HT1080 (cell line): Measurements from ENCODE around the gene ACSL1. TPM values are rescaled to one million over a fixed set of nuclear protein-coding genes. Genes with fewer than 3 reads are reported as not detected.
"Not testable (repeated sequence)": the region's sequence is repeated elsewhere in the genome, so short reads cannot be mapped to it uniquely, and the experiment has no call there.

ENCODE experiments used
- DNase-seq: peaks from one replicate; pipeline ENCODE4 v3.0.0-alpha.2; 2015; ENCODE audit warnings: low read depth
- total RNA-seq: library from RNA; depleted of rRNA; stranded (reverse); fragments of >200 nt; shearing (Covaris generic); gene quantifications from 2 replicates; pipeline ENCODE4 v1.2.3, GENCODE V29; 2014

Gene ACSL1
- total RNA-seq, 1 experiment from 2014 or later = 6.6 TPM

DNA sequence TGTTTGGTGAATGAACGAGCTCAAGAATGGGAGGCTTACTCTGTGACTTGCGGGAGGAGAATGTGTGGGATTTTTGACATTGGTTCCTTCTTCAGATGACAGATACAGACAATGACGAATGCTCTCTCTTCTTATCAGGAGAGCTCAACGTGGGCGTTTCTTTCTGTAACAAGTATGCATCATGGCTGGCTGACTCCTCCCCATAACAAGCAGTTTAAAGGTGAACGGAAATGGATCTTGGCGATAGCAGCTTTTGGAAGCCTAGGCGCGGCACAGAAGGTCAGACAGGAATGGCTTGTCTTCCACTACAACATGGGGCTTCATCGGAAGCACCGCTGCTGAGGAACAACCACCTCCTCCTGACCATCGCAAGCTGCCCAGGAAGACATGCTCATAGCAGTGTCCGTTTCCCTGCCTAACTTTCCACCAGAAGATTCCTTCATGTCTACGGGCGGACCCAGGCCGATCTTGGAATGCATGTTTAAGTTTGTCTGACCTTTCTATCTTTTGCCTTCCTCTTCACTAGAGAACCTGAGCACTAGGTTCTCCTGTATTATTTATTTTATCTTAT, 18.3 kb upstream of the ACSL1 start:
- no peak for DNase-seq

DNA sequence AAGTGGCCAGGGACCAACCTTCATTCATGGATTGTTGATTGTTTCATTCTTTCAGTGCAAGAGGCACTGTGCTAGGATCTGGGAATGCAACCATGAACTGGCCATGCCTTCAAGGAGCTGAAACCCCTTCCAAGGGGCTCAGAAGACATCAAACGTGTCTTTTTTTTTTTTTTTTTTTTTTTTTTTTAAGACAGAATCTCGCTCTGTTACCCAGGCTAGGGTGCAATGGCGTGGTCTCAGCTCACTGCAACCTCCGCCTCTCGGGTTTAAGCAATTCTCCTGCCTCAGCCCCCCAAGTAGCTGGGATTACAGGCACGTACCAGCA, 13.3 kb upstream of the ACSL1 start:
- not testable (repeated sequence) for DNase-seq

DNA sequence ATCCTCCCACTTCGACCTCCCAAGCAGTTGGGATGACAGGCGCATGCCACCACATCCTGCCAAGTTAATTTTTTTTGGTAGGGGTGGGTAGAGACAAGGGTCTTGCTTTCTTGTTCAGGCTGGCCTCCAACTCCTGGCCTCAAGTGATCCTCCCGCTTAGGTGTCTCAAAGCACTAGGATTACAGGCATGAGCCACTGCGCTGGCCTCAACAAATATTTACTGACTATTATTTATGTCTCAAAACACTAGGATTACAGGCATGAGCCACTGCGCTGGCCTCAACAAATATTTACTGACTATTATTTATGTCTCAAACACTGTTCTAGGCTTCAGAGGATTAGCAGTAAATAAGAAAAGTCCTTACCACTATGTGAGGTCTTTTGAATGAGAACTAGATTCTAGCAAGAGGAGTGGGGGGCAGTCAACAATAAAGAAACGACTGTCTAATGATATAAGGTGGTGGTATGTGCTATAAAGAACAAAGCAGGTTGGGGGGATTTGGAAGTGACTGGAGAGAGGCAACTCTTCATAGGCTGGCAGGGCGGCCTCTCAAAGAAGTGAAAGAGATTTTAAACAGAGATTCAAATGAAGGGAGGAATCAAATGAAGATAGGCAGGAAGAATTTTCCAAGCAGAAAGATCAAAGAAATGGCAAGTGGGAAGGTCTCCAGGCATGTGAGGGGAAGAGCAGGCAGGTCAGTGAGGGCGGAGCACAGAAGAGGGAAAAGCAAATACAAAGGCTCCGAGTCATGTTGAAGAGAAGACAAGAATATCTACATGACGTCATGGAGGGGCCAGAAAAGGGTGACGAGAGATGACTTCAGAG, 12.7 kb upstream of the ACSL1 start:
- peak; percentile 32 for DNase-seq

- DNase-seq = no peak
These were observed 10.8 kb upstream of the ACSL1 start for GRCh38 chr4:184836613-184837012.

GRCh38 chr4:184833046-184833838, 7.5 kb upstream of the ACSL1 start:
- no peak for DNase-seq

DNA sequence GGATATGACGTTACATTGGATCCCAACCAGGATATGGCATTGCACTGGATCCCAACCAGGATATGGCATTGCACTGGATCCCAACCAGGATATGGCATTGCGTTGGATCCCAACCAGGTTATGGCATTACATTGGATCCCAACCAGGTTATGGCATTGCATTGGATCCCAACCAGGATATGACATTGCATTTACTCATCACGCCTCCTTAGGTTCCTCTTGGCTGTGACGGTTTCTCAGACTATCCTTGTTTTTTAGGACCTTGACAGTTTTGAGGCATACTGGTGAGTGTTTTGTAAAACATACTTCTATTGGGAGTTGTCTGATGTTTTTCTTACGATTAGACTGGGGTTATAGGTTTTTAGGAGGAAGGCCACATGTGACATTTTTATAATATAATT, 5.4 kb upstream of the ACSL1 start:
- peak; percentile 65 for DNase-seq

- DNase-seq = no peak
These were observed 1.0 kb upstream of the ACSL1 start for GRCh38 chr4:184826691-184827270.

DNA sequence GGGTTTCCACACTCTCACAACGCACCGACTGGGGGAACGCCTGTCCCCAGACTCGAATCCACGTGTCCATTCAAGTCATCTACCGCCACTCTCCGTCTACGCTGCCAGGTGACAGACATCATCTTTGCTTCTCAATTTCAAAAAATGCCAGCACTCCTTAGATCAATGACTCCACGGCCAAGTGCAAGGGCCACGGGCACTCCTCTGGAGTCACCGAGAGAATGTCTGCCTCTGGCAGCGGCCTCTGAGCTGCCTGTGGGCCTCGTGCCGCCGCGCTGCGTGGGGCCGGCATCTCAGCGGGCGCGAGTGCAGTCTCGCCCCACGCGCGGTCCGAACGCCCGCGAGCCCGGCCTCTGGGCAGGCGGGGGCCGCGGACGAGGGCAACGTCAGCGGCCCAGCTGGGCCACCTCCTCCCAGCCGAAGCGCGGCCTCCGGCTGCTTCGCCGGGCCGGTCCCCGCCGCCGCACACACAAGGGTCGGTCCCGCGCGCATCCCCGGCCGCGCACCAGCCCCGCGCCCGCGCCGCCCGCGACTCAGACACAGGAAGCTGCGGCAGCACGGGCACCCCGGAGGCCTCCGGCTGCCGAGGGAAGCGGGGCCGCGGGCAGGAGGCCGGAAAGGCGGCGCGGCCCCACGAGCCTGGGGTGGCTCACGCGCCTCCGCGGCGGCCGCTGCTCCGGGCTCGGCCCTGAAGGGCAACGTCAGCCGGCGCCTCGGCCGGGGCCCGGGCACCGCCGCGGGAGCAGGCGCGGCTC, 450 bp downstream of the ACSL1 start:
- no peak for DNase-seq

DNA sequence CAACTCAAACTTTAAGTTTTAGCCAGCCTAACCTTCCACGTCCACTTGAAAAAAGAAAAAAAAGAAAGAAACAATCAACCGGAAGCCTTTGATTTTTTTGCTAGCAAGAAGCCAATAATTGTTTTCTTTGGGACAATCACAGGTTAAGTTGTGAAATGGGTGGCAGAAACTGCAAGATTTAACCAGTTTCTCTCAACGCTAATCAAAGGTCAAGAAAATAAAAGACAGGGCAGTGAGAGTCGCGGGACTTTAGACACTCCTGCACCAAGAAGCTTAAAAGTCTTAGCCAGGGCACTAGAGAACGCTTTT, 1.0 kb downstream of the ACSL1 start:
- no peak for DNase-seq

DNA sequence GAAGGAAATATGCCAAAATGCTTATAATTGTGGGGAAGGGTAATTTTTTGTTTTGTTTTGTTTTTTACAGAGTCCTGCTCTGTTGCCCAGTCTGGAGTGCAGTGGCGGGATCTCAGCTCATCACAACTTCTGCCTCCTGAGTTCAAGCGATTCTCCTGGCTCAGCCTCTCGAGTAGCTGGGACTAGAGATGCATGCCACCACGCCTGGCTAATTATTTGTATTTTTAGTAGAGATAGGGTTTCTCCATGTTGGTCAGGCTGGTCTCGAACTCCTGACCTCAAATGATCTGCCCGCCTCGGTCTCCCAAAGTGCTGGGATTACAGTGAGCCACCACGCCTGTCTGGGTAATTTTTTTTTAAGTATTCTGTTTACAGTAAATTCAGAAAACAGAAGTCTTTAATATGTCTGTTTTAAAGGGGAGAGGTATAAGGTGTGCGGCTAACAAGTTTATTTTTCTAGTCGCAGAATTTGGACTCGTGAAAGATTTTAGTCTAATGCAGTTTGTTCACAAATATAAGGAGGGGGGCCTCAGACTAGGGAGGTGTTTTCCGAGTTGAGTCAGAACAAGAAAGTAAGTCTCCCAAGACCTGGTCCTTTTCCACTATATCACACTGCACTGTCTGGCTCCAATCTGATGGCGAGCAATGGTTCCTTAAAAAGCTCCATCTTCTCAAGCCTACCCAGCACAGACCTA, 1.5 kb downstream of the ACSL1 start:
- no peak for DNase-seq

GRCh38 chr4:184823014-184823413, 2.8 kb downstream of the ACSL1 start:
- no peak for DNase-seq

DNA sequence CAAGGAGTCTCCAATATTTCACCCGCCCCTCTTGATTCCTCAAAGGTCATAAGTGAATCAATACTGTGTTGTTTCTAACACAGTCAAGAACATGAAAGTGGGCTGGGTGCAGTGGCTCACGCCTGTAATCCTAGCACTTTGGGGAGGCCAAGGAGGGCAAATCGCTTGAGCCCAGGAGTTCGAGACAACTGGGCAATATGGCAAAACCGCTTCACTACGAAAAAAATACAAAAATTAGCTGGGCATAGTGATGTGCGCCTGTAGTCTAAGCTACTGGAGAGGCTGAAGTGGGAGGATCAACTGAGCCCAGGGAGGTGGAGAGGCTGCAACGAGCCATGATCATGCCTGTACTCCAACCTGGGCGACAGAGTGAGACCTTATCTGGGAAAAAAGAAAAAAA, 3.4 kb downstream of the ACSL1 start:
- DNase-seq = no peak

DNA sequence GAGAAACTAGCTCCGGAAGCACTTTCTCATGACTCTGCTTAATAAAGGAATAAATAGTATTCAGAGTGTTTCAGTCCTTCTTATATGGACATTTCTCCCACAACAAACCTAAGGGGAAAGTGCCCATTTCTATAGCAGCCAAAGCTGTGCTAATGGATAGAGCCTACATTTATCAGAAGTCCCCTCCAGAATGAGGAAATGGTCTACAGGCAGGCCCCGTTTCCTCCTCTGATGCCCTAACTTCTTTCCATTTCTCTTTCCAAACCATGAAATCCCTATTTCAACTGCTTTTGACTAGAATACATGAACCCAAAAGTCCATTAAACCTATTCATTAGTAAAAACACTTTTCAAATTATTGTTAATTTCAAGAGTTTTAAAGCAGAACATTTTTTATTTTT, 4.5 kb downstream of the ACSL1 start:
- DNase-seq = no peak

DNA sequence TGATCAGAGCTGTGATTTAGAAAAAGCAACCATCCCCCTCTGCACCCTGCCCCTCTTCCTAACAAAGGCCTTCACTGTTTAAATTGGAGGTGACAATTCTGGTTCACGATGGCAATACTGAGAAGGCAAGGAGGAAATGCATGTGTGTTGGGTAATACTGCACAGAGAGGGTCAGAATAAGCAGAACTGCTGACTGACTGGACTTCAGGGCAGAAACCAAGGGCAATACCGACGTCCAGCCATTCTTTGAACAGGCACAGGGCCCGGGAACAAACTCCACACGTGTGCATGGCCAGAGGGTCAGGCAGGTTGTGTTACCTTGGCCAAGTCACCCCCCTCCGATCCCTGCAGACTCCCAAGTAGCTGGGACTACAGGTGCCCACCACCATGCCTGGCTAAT, 6.0 kb downstream of the ACSL1 start:
- DNase-seq = no peak

DNA sequence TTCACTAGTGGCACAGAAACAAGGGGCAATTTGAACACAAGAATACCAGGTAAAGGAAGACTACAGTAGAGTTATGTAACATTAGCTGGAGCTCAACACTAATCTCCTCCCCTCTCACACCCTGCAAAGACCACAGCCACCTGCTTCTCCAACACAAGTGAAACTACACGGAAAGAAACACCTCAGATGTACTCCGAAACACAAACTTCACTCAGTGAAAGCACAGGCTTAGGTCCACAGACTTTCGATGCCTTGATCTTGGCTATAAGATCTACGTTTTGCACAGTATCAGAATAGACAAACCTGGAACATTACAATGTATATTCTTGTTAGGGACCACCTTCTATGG, 7.6 kb downstream of the ACSL1 start:
- no peak for DNase-seq

GRCh38 chr4:184817494-184818215, 8.1 kb downstream of the ACSL1 start:
- no peak for DNase-seq

DNA sequence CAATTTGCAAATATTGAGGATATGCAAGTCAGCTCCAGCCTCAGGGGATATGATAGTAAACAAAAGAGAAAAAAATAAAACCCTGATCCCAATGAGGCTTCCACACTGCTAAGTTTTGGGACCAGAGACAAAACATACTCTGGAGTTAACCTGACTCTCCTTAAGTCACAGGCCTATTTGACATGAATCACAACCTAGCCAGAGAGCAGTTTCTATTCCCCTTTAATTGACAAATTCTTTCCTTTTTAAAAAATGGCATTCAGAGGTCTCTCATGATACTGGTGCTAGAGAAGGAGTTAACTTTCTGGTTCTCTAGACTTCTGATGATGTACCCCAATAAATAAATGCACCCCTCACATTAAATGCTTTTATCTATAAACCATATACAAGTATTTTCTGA, 8.8 kb downstream of the ACSL1 start:
- DNase-seq = no peak

DNA sequence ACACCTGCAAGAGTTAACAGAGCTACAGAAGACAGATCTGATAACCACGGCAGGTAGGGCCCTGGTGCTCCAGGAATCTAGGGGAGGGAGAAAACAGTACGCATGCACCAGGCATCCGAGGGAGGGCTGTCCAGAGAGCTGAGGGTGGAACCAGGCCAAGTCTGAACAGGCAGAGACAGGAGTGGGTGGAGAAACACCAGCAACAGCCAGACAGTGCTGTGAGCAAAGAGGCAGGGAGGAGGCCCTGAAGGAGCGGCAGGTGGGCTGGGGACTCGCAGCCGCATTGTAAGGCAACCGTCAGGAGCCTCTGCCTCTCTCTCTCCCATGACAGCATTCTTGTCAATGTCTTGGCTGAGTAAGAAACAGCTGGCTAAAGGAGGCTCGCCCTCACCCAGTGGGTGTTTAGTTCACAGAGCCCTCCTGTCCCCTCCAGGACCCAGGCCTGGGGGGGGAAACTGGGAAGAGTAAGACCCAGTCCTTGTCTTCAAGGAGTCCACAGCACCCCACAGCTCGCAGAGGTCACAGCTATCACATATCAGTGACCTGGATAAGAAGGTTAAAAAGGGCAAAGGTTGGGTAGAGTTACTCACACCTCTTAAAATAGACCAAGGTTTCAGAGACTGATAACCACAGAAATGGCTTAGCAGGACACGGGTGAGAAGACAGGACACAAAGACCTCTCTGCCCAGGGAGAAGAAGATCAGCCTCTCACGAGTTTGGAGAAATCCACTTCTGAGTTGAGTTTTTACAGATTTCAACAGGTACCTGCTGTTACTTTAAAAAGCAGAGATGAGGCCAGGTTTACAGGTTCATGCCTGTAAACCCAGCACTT, 10.5 kb downstream of the ACSL1 start:
- peak; percentile 45 for DNase-seq

GRCh38 chr4:184814686-184815045, 11.1 kb downstream of the ACSL1 start:
- DNase-seq = no peak
